ENCODE data around the gene ZFAND6.

GRCh38 chr15:80049046-80049445 is 10.4 kb upstream of the ZFAND6 start:
- TF ChIP-seq, protein P1, sequence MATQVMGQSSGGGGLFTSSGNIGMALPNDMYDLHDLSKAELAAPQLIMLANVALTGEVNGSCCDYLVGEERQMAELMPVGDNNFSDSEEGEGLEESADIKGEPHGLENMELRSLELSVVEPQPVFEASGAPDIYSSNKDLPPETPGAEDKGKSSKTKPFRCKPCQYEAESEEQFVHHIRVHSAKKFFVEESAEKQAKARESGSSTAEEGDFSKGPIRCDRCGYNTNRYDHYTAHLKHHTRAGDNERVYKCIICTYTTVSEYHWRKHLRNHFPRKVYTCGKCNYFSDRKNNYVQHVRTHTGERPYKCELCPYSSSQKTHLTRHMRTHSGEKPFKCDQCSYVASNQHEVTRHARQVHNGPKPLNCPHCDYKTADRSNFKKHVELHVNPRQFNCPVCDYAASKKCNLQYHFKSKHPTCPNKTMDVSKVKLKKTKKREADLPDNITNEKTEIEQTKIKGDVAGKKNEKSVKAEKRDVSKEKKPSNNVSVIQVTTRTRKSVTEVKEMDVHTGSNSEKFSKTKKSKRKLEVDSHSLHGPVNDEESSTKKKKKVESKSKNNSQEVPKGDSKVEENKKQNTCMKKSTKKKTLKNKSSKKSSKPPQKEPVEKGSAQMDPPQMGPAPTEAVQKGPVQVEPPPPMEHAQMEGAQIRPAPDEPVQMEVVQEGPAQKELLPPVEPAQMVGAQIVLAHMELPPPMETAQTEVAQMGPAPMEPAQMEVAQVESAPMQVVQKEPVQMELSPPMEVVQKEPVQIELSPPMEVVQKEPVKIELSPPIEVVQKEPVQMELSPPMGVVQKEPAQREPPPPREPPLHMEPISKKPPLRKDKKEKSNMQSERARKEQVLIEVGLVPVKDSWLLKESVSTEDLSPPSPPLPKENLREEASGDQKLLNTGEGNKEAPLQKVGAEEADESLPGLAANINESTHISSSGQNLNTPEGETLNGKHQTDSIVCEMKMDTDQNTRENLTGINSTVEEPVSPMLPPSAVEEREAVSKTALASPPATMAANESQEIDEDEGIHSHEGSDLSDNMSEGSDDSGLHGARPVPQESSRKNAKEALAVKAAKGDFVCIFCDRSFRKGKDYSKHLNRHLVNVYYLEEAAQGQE (IDR thresholded peaks at IDR 0.05), result no peak
- TF ChIP-seq, protein P2, sequence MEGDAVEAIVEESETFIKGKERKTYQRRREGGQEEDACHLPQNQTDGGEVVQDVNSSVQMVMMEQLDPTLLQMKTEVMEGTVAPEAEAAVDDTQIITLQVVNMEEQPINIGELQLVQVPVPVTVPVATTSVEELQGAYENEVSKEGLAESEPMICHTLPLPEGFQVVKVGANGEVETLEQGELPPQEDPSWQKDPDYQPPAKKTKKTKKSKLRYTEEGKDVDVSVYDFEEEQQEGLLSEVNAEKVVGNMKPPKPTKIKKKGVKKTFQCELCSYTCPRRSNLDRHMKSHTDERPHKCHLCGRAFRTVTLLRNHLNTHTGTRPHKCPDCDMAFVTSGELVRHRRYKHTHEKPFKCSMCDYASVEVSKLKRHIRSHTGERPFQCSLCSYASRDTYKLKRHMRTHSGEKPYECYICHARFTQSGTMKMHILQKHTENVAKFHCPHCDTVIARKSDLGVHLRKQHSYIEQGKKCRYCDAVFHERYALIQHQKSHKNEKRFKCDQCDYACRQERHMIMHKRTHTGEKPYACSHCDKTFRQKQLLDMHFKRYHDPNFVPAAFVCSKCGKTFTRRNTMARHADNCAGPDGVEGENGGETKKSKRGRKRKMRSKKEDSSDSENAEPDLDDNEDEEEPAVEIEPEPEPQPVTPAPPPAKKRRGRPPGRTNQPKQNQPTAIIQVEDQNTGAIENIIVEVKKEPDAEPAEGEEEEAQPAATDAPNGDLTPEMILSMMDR (IDR thresholded peaks at IDR 0.05; ENCODE audit: low read depth, low read length, missing input control), result no peak
- TF ChIP-seq YY1 (IDR thresholded peaks at IDR 0.05), result no peak
- no peak for TF ChIP-seq RXRA (IDR thresholded peaks at IDR 0.05)
- TF ChIP-seq, protein P3, sequence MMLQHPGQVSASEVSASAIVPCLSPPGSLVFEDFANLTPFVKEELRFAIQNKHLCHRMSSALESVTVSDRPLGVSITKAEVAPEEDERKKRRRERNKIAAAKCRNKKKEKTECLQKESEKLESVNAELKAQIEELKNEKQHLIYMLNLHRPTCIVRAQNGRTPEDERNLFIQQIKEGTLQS (IDR thresholded peaks at IDR 0.05), result no peak
- no peak for TF ChIP-seq TAF1 (conservative IDR thresholded peaks at IDR 0.05)
- TF ChIP-seq GABPA (IDR thresholded peaks at IDR 0.05 in 1 of 2, conservative IDR thresholded peaks at IDR 0.05 in 1 of 2), result no peak
- no peak for TF ChIP-seq ZBTB33 (IDR thresholded peaks at IDR 0.05)
- TF ChIP-seq RAD21 (IDR thresholded peaks at IDR 0.05), result no peak
- TF ChIP-seq JUND (IDR thresholded peaks at IDR 0.05), result no peak
- TF ChIP-seq SP1 (IDR thresholded peaks at IDR 0.05), result no peak

Measured in liver (tissue), 3 donors.